GM12891 (cell line): ENCODE measurements around the gene MDGA2.

Source experiments
- POLR2AphosphoS5 ChIP-seq: IDR thresholded peaks from 2 replicates; pipeline ENCODE4 v1.6.1; 2011; ENCODE audit warnings: low read depth, low read length, control low read depth
- POU2F2 ChIP-seq: IDR thresholded peaks from 2 replicates; pipeline ENCODE4 v1.6.1; 2011; ENCODE audit warnings: low read depth, mild to moderate bottlenecking, control low read depth, low read length, moderate library complexity
- TAF1 ChIP-seq: IDR thresholded peaks from 2 replicates; pipeline ENCODE4 v1.6.1; 2011; ENCODE audit warnings: low read depth, low read length, control low read depth

DNA sequence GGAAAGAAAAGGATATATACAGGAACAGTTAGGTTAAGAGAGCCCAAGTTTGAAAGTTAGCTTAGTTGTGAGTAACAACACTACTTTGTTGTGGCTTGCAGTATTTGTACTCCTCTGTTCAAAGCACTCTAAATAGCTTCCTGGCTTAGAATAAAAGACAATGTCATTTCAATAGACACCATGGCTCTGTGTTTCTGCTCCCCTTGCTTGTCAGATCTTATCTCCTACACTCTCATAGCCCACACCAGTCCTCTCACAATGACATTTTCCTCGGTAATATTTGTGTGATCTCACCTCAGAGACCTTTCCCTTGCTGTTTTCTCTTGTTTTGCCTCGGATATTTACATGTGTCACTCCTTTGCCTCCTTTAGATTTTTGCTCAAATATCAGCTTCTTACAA, 418.4 kb downstream of the MDGA2 start:
- TF ChIP-seq POU2F2 (no peak), POLR2AphosphoS5 (no peak), TAF1 (no peak)
